Brain microvascular endothelial cell (primary cell): ENCODE measurements around the gene TEX54.
A peak's percentile ranks its signal among the peaks of the same experiment; 100 is the strongest.

Experiments used
- DNase-seq: peaks from one replicate; pipeline ENCODE4 v3.0.0-alpha.2; 2020
- H3K27ac ChIP-seq: fragments of 250-450 bp; sonication (Bioruptor Pico); 2 replicates; pipeline ENCODE4 v1.5.1; 2020; ENCODE audit warnings: mild to moderate bottlenecking, moderate library complexity
- H3K27me3 ChIP-seq: fragments of 250-450 bp; sonication (Bioruptor Pico); replicated peaks from 2 replicates; pipeline ENCODE4 v1.5.1; 2020; ENCODE audit warnings: mild to moderate bottlenecking
- H3K36me3 ChIP-seq: fragments of 250-450 bp; sonication (Bioruptor Pico); replicated peaks from 2 replicates; pipeline ENCODE4 v1.5.1; 2020; ENCODE audit warnings: mild to moderate bottlenecking
- H3K4me3 ChIP-seq: 2 replicates; pipeline ENCODE4 v1.5.1; 2011; ENCODE audit warnings: low read depth, mild to moderate bottlenecking, control low read depth, low read length, moderate library complexity
- in situ Hi-C: cut with HindIII; loops from 2 replicates; pipeline ENCODE4 v1.10.0; 2017; ENCODE audit warnings: low sequenced_read_pairs, low pct_ligation_motif_present
- TF ChIP-seq, protein P1 (sequence below): IDR thresholded peaks from 2 replicates; pipeline ENCODE4 v1.5.1; 2011; ENCODE audit warnings: low read depth, mild to moderate bottlenecking, moderate library complexity, low read length, control low read depth, inconsistent platforms; ENCODE audit errors: missing control alignments

TEX54 gene

DNA sequence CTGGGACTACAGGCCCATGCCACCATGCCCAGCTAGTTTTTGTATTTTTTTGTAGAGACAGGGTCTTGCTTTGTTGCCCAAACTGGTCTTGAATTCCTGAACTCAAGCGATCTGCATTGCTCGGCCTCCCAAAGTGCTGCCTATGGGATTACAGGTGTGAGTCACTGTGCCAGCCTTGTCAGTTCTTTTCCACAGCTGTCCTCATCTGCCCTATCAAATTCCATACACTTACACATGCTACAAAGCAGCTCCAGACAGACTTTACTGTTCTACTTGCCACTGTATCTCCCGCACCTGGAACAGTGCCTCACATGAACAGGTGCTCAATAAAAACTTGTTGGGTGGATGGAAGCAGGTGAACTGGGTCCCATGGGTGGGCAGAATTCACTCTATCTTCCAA lies 9.0 kb downstream of the TEX54 start:
- peaks cover 81% of the 10 kb centered on the region for H3K36me3 ChIP-seq
- no peak overlapping the region for H3K4me3 ChIP-seq
- no peak for DNase-seq
- in situ Hi-C loops = no loop called here
- TF ChIP-seq, protein P1, sequence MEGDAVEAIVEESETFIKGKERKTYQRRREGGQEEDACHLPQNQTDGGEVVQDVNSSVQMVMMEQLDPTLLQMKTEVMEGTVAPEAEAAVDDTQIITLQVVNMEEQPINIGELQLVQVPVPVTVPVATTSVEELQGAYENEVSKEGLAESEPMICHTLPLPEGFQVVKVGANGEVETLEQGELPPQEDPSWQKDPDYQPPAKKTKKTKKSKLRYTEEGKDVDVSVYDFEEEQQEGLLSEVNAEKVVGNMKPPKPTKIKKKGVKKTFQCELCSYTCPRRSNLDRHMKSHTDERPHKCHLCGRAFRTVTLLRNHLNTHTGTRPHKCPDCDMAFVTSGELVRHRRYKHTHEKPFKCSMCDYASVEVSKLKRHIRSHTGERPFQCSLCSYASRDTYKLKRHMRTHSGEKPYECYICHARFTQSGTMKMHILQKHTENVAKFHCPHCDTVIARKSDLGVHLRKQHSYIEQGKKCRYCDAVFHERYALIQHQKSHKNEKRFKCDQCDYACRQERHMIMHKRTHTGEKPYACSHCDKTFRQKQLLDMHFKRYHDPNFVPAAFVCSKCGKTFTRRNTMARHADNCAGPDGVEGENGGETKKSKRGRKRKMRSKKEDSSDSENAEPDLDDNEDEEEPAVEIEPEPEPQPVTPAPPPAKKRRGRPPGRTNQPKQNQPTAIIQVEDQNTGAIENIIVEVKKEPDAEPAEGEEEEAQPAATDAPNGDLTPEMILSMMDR = no peak
- no peak overlapping the region for H3K27ac ChIP-seq
- H3K27me3 ChIP-seq = no peaks in the 10 kb centered on the region

- H3K27ac ChIP-seq = no peak overlapping the region
- TF ChIP-seq, protein P1 = no peak
Measured at GRCh38 chr11:62817129-62817528, 15.5 kb downstream of the TEX54 start.

GRCh38 chr11:62816557-62816956 lies 16.1 kb downstream of the TEX54 start:
- no peaks in the 10 kb centered on the region for H3K27me3 ChIP-seq
- no peak overlapping the region for H3K4me3 ChIP-seq
- H3K36me3 ChIP-seq = peaks cover 33% of the 10 kb centered on the region
- no peak overlapping the region for H3K27ac ChIP-seq
- in situ Hi-C loops = no loop called here
- TF ChIP-seq, protein P1 = no peak
- no peak for DNase-seq

More at GRCh38 chr11:62817129-62817528, 15.5 kb downstream of the TEX54 start:
- DNase-seq = no peak
- H3K36me3 ChIP-seq = peaks cover 39% of the 10 kb centered on the region
- H3K27me3 ChIP-seq = no peaks in the 10 kb centered on the region
- no peak overlapping the region for H3K4me3 ChIP-seq
- in situ Hi-C loops = no loop called here

DNA sequence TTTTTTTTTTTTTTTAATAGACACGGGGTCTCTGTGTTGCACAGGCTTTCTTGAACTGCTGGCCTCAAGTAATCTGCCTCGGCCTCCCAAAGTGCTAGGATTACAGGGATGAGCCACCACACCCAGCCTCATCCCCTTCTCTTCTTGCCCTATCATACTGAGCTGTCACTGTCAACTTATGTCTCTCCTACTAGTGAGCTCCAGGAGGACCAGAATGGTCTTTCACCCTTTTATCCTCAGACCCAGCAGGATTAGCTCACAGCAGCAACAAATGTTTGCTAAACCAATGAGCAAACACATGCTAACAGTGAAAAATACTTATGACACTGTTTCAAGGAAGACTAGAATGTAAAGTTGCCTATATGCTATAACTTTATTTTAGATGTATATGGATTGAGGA lies 21.0 kb downstream of the TEX54 start:
- no peaks in the 10 kb centered on the region for H3K27me3 ChIP-seq
- H3K36me3 ChIP-seq = peaks cover 13% of the 10 kb centered on the region
- in situ Hi-C loops = no loop called here
- TF ChIP-seq, protein P1 = no peak
- H3K27ac ChIP-seq = no peak overlapping the region
- DNase-seq = no peak
- no peak overlapping the region for H3K4me3 ChIP-seq

GRCh38 chr11:62810748-62811147 lies 21.9 kb downstream of the TEX54 start:
- TF ChIP-seq, protein P1 = no peak
- Histone ChIP-seq H3K27ac (no peak overlapping the region), H3K36me3 (peaks cover 12% of the 10 kb centered on the region), H3K27me3 (no peaks in the 10 kb centered on the region), H3K4me3 (no peak overlapping the region)
- in situ Hi-C loops = no loop called here
- DNase-seq = no peak

- Histone ChIP-seq H3K27ac (peak overlapping the region; percentile 18), H3K27me3 (no peaks in the 10 kb centered on the region), H3K36me3 (peaks cover 16% of the 10 kb centered on the region), H3K4me3 (no peak overlapping the region)
- no peak for DNase-seq
- TF ChIP-seq, protein P1 = no peak
- in situ Hi-C loops = no loop called here
Measured at GRCh38 chr11:62806611-62807121, 26.0 kb downstream of the TEX54 start.
